ENCODE measurements around the gene CAPN14.

GRCh38 chr2:31189141-31189540 is 28.2 kb downstream of the CAPN14 start:
- no peak for TF ChIP-seq CTCF (conservative IDR thresholded peaks at IDR 0.05)
- no peak for TF ChIP-seq ZFX (IDR thresholded peaks at IDR 0.05)

All from C4-2B (cell line).